ENCODE measurements around the gene OSBPL8.

- TF ChIP-seq EZH2 (IDR thresholded peaks at IDR 0.05) (no peak), POLR2AphosphoS5 (IDR thresholded peaks at IDR 0.05; ENCODE audit: borderline replicate concordance, low read depth, low read length) (no peak), FOXP2 (optimal IDR thresholded peaks at IDR 0.05; ENCODE audit: control extremely low read depth, extremely low read length, insufficient read depth) (no peak)
Measured at GRCh38 chr12:76426160-76426559, 133.4 kb downstream of the OSBPL8 start.

All from SK-N-MC (cell line).